Measurements from ENCODE around the gene VRK2. TPM values are rescaled to one million over a fixed set of nuclear protein-coding genes. Genes with fewer than 3 reads are reported as not detected.
"Not testable (repeated sequence)": the region's sequence is repeated elsewhere in the genome, so short reads cannot be mapped to it uniquely, and the experiment has no call there.

Gene VRK2
- total and polyA plus RNA-seq, 4 donors: 10.1 to 22.3 (median 16.5) TPM

DNA sequence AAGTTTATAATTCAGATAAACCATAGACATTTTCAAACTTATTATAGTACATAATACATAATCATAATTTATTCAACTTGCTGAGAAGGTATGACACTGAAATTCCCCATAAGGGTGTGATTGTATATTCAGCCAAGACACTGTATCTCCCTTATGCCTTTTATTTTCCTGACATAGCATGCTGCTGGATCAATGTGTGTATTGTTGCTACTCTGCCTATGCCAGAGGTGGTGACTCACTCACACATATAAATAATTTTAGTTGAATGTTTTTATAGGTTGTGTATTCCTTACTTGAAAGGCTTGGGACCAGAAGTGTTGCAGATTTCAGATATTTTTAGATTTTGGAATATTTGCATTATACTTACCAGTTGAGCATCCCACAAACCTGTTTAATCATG is 86.8 kb downstream of the VRK2 start:
- DNase-seq: no peak
- no peak for ATAC-seq (ENCODE audit: low FRiP score)
- no peaks in the 10 kb centered on the region for H3K4me1 ChIP-seq (ENCODE audit: control insufficient read depth in 1 of 2, insufficient read depth in 2 of 2, low read length in 2 of 2)
- intact Hi-C loops (cut with DNase I): no loop called here
- no peaks in the 10 kb centered on the region for H3K36me3 ChIP-seq (ENCODE audit: control insufficient read depth in 1 of 2, insufficient read depth in 2 of 2, low read length in 1 of 2)
- no peaks in the 10 kb centered on the region for H3K9me3 ChIP-seq (ENCODE audit: control insufficient read depth, low read length)
- no peaks in the 10 kb centered on the region for H3K27me3 ChIP-seq (ENCODE audit: control insufficient read depth in 1 of 2, insufficient read depth in 2 of 2, low read length in 1 of 2)
- H3K4me3 ChIP-seq (ENCODE audit: low read length in 2 of 2): no peak overlapping the region
- H3K27ac ChIP-seq (ENCODE audit: low read depth in 1 of 2, low read length in 2 of 2): no peak overlapping the region

GRCh38 chr2:58135861-58136260 is 89.3 kb downstream of the VRK2 start:
- WGBS, 2 donors: 80 to 81% methylated on average over 2 of the region's 2 CpGs
- ATAC-seq (ENCODE audit: low FRiP score) (no peak), DNase-seq (no peak)
- H3K9me3 ChIP-seq (ENCODE audit: control insufficient read depth, low read length): no peaks in the 10 kb centered on the region
- no peak overlapping the region for H3K27ac ChIP-seq (ENCODE audit: low read depth in 1 of 2, low read length in 2 of 2)
- H3K36me3 ChIP-seq (ENCODE audit: control insufficient read depth in 1 of 2, insufficient read depth in 2 of 2, low read length in 1 of 2): no peaks in the 10 kb centered on the region
- no peak overlapping the region for H3K4me3 ChIP-seq (ENCODE audit: low read length in 2 of 2)
- H3K4me1 ChIP-seq (ENCODE audit: control insufficient read depth in 1 of 2, insufficient read depth in 2 of 2, low read length in 2 of 2): no peaks in the 10 kb centered on the region
- intact Hi-C loops (cut with DNase I): no loop called here
- no peaks in the 10 kb centered on the region for H3K27me3 ChIP-seq (ENCODE audit: control insufficient read depth in 1 of 2, insufficient read depth in 2 of 2, low read length in 1 of 2)

DNA sequence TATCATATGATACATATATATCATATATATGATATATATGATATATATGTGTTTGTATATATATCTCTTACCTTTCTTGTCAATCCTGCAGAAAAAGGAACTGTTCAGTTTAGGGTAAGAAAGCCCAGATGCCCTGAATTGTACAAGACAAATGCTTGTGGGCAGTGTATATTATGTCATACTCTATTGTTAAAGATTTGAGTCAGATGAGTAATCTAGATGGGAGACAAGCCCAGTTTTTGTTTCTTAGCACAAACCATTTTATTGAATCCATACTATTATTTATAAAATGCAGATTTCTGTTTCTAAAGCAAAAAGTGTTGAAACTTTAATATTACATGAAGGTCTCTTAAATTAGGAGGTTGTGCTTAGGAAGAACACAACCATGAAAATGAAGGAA is 90.6 kb downstream of the VRK2 start:
- intact Hi-C loops (cut with DNase I): no loop called here
- DNase-seq (no peak), ATAC-seq (ENCODE audit: low FRiP score) (no peak)
- Histone ChIP-seq H3K27me3 (ENCODE audit: control insufficient read depth in 1 of 2, insufficient read depth in 2 of 2, low read length in 1 of 2) (no peaks in the 10 kb centered on the region), H3K27ac (ENCODE audit: low read depth in 1 of 2, low read length in 2 of 2) (no peak overlapping the region), H3K4me3 (ENCODE audit: low read length in 2 of 2) (no peak overlapping the region), H3K4me1 (ENCODE audit: control insufficient read depth in 1 of 2, insufficient read depth in 2 of 2, low read length in 2 of 2) (no peaks in the 10 kb centered on the region), H3K9me3 (ENCODE audit: control insufficient read depth, low read length) (no peaks in the 10 kb centered on the region), H3K36me3 (ENCODE audit: control insufficient read depth in 1 of 2, insufficient read depth in 2 of 2, low read length in 1 of 2) (no peaks in the 10 kb centered on the region)

GRCh38 chr2:58137856-58138255 is 91.2 kb downstream of the VRK2 start:
- H3K27me3 ChIP-seq (ENCODE audit: control insufficient read depth in 1 of 2, insufficient read depth in 2 of 2, low read length in 1 of 2): no peaks in the 10 kb centered on the region
- no peaks in the 10 kb centered on the region for H3K36me3 ChIP-seq (ENCODE audit: control insufficient read depth in 1 of 2, insufficient read depth in 2 of 2, low read length in 1 of 2)
- no peak for ATAC-seq (ENCODE audit: low FRiP score)
- H3K4me1 ChIP-seq (ENCODE audit: control insufficient read depth in 1 of 2, insufficient read depth in 2 of 2, low read length in 2 of 2): no peaks in the 10 kb centered on the region
- H3K27ac ChIP-seq (ENCODE audit: low read depth in 1 of 2, low read length in 2 of 2): no peak overlapping the region
- 88 to 90% methylated on average over 1 of the region's 1 CpG for WGBS, 2 donors
- no peak for DNase-seq
- H3K4me3 ChIP-seq (ENCODE audit: low read length in 2 of 2): no peak overlapping the region
- intact Hi-C loops (cut with DNase I): no loop called here
- no peaks in the 10 kb centered on the region for H3K9me3 ChIP-seq (ENCODE audit: control insufficient read depth, low read length)

- Histone ChIP-seq H3K4me3 (ENCODE audit: low read length in 2 of 2) (no peak overlapping the region), H3K36me3 (ENCODE audit: control insufficient read depth in 1 of 2, insufficient read depth in 2 of 2, low read length in 1 of 2) (no peaks in the 10 kb centered on the region), H3K4me1 (ENCODE audit: control insufficient read depth in 1 of 2, insufficient read depth in 2 of 2, low read length in 2 of 2) (no peaks in the 10 kb centered on the region), H3K9me3 (ENCODE audit: control insufficient read depth, low read length) (no peaks in the 10 kb centered on the region), H3K27me3 (ENCODE audit: control insufficient read depth in 1 of 2, insufficient read depth in 2 of 2, low read length in 1 of 2) (no peaks in the 10 kb centered on the region), H3K27ac (ENCODE audit: low read depth in 1 of 2, low read length in 2 of 2) (no peak overlapping the region)
- 53 to 63% methylated on average over 3 of the region's 3 CpGs for WGBS, 2 donors
- intact Hi-C loops (cut with DNase I): no loop called here
- ATAC-seq (ENCODE audit: low FRiP score): no peak
- no peak for DNase-seq
Measured at GRCh38 chr2:58138396-58139030, 91.9 kb downstream of the VRK2 start.

DNA sequence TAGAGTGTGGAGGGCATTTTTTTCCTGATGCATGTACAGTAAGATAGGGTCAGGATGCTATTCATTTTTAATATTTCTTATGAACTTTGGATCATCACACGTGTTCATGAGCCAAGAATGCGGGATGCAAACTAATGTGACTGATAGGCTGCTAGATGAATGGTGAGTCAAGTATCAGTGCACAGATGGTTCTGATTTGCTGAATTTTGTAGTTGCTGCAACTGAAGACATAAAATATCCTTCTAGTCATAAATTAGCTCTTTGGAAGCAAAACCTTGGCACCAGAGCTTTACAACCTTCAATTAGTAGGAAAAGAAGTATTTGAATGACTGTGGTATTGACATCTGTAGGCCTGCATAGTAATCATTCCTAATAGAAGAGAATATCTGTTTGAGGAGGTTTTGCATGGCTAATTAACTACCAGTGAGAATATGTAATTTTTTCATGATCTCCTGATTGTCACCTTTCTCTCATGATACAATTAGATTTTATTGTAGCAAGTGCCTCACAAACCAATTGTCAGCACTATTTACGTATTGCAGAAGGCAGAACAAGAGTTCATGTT is 94.0 kb downstream of the VRK2 start:
- ATAC-seq (ENCODE audit: low FRiP score) (no peak), DNase-seq (no peak)
- no peaks in the 10 kb centered on the region for H3K9me3 ChIP-seq (ENCODE audit: control insufficient read depth, low read length)
- 86 to 89% methylated on average over 3 of the region's 3 CpGs for WGBS, 2 donors
- no peaks in the 10 kb centered on the region for H3K36me3 ChIP-seq (ENCODE audit: control insufficient read depth in 1 of 2, insufficient read depth in 2 of 2, low read length in 1 of 2)
- H3K4me1 ChIP-seq (ENCODE audit: control insufficient read depth in 1 of 2, insufficient read depth in 2 of 2, low read length in 2 of 2): no peaks in the 10 kb centered on the region
- no peaks in the 10 kb centered on the region for H3K27me3 ChIP-seq (ENCODE audit: control insufficient read depth in 1 of 2, insufficient read depth in 2 of 2, low read length in 1 of 2)
- H3K4me3 ChIP-seq (ENCODE audit: low read length in 2 of 2): no peak overlapping the region
- intact Hi-C loops (cut with DNase I): no loop called here
- no peak overlapping the region for H3K27ac ChIP-seq (ENCODE audit: low read depth in 1 of 2, low read length in 2 of 2)

DNA sequence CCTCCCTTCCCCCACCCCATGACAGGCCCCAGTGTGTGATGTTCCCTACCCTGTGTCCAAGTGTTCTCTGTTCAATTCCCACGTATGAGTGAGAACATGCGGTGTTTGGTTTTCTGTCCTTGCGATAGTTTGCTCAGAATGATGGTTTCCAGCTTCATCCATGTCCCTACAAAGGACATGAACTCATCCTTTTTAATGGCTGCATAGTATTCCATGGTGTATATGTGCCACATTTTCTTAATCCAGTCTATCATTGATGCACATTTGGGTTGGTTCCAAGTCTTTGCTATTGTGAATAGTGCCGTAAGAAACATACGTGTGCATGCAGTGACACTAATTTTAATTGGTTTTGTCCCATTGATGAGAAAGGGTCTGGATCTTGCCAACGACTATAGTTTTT is 99.2 kb downstream of the VRK2 start:
- H3K27ac ChIP-seq (ENCODE audit: low read depth in 1 of 2, low read length in 2 of 2); H3K4me3 ChIP-seq (ENCODE audit: low read length in 2 of 2); H3K9me3 ChIP-seq (ENCODE audit: control insufficient read depth, low read length); H3K27me3 ChIP-seq (ENCODE audit: control insufficient read depth in 1 of 2, insufficient read depth in 2 of 2, low read length in 1 of 2); H3K36me3 ChIP-seq (ENCODE audit: control insufficient read depth in 1 of 2, insufficient read depth in 2 of 2, low read length in 1 of 2); intact Hi-C loops (cut with DNase I); DNase-seq; H3K4me1 ChIP-seq (ENCODE audit: control insufficient read depth in 1 of 2, insufficient read depth in 2 of 2, low read length in 2 of 2); ATAC-seq (ENCODE audit: low FRiP score): not testable (repeated sequence)
- WGBS, 2 donors: 98 to 99% methylated on average over 6 of the region's 6 CpGs

- intact Hi-C loops (cut with DNase I): no loop called here
- DNase-seq: no peak
- Histone ChIP-seq H3K36me3 (ENCODE audit: control insufficient read depth in 1 of 2, insufficient read depth in 2 of 2, low read length in 1 of 2) (no peaks in the 10 kb centered on the region), H3K27ac (ENCODE audit: low read depth in 1 of 2, low read length in 2 of 2) (no peak overlapping the region), H3K4me1 (ENCODE audit: control insufficient read depth in 1 of 2, insufficient read depth in 2 of 2, low read length in 2 of 2) (no peaks in the 10 kb centered on the region), H3K9me3 (ENCODE audit: control insufficient read depth, low read length) (no peaks in the 10 kb centered on the region), H3K4me3 (ENCODE audit: low read length in 2 of 2) (no peak overlapping the region), H3K27me3 (ENCODE audit: control insufficient read depth in 1 of 2, insufficient read depth in 2 of 2, low read length in 1 of 2) (no peaks in the 10 kb centered on the region)
- WGBS, 2 donors: 89 to 97% methylated on average over 1 of the region's 1 CpG
- ATAC-seq (ENCODE audit: low FRiP score): no peak
Measured at GRCh38 chr2:58146707-58147106, 100.1 kb downstream of the VRK2 start.

- Histone ChIP-seq H3K27me3 (ENCODE audit: control insufficient read depth in 1 of 2, insufficient read depth in 2 of 2, low read length in 1 of 2) (no peaks in the 10 kb centered on the region), H3K27ac (ENCODE audit: low read depth in 1 of 2, low read length in 2 of 2) (no peak overlapping the region), H3K36me3 (ENCODE audit: control insufficient read depth in 1 of 2, insufficient read depth in 2 of 2, low read length in 1 of 2) (no peaks in the 10 kb centered on the region), H3K4me3 (ENCODE audit: low read length in 2 of 2) (no peak overlapping the region), H3K4me1 (ENCODE audit: control insufficient read depth in 1 of 2, insufficient read depth in 2 of 2, low read length in 2 of 2) (no peaks in the 10 kb centered on the region), H3K9me3 (ENCODE audit: control insufficient read depth, low read length) (no peaks in the 10 kb centered on the region)
- WGBS, 2 donors: 94% methylated on average over 7 of the region's 7 CpGs
- ATAC-seq (ENCODE audit: low FRiP score) (no peak), DNase-seq (no peak)
- intact Hi-C loops (cut with DNase I): no loop called here
Measured at GRCh38 chr2:58155160-58155778, 108.7 kb downstream of the VRK2 start.

Data from aorta (tissue), 5 donors.